GM21619 (cell line): ENCODE results near the gene BOLA2B.

ENCODE experiments used
- ATAC-seq: cut with Tn5 transposase; IDR thresholded peaks from one replicate; pipeline ENCODE4 v1.9.1; 2021; ENCODE audit not compliant: unreplicated experiment

BOLA2B gene

GRCh38 chr16:30144917-30145316, 48.5 kb downstream of the BOLA2B start:
- ATAC-seq, result no peak

DNA sequence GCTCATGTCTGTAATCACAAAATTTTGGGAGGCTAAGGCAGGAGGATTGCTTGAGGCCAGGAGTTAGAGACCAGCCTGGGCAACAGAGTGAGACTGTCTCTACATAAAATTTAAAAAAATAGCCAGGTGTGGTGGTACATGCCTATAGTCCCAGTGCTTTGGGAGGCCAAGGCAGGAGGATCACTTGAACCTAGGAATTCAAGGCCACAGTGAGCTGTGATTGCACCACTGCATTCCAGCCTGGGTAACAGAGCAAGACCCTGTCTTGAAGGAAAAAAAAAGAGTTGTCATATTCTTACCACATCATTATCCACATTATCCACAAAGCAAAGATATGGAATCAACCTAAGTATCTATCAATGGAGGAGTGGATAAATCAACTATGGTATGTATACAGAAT, 49.4 kb downstream of the BOLA2B start:
- no peak for ATAC-seq

DNA sequence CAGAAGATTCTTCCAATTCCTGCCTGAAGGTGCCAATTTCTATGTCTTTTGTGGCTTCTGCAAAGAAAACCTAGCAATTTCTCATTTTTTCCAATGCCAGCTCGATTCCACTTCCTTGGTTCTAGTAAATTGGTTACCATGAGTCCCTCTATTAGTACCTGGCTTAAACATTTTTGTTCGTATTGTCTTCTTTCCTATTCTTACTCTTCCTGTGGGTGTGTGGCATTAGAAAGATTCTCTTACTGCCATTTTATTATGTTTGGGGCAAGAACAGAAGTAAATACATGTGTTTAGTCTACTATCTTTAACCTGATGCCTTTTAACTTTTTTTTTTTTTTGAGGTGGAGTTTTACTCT, 50.1 kb downstream of the BOLA2B start:
- no peak for ATAC-seq
